GM06990 (cell line): ENCODE data around the gene TRIM29.

Experiments
- DNase-seq: peaks from one replicate; pipeline ENCODE4 v3.0.0-alpha.2; 2011; ENCODE audit not compliant: insufficient read length; ENCODE audit errors: extremely low read depth
- H3K27me3 ChIP-seq: replicated peaks from 2 replicates; pipeline ENCODE4 v1.6.0; 2011; ENCODE audit warnings: low read length; ENCODE audit not compliant: control insufficient read depth, insufficient read depth
- H3K36me3 ChIP-seq: 2 replicates; pipeline ENCODE4 v1.5.1; 2011; ENCODE audit warnings: low read length; ENCODE audit not compliant: control insufficient read depth, insufficient read depth
- H3K4me3 ChIP-seq: replicated peaks from 2 replicates; pipeline ENCODE4 v1.5.1; 2011; ENCODE audit warnings: low read depth, mild to moderate bottlenecking, control low read depth, low read length
- CTCF ChIP-seq: IDR thresholded peaks from 2 replicates; pipeline ENCODE4 v1.5.1; 2011; ENCODE audit warnings: low read length, control low read depth, mild to moderate bottlenecking, inconsistent platforms; ENCODE audit not compliant: insufficient read depth, poor library complexity, severe bottlenecking

TRIM29 gene

GRCh38 chr11:120137187-120137610 is 714 bp downstream of the TRIM29 start:
- H3K36me3 ChIP-seq, result no peaks in the 10 kb centered on the region
- H3K27me3 ChIP-seq, result peaks cover 6% of the 10 kb centered on the region
- no peak overlapping the region for H3K4me3 ChIP-seq
- TF ChIP-seq CTCF, result no peak
- no peak for DNase-seq

DNA sequence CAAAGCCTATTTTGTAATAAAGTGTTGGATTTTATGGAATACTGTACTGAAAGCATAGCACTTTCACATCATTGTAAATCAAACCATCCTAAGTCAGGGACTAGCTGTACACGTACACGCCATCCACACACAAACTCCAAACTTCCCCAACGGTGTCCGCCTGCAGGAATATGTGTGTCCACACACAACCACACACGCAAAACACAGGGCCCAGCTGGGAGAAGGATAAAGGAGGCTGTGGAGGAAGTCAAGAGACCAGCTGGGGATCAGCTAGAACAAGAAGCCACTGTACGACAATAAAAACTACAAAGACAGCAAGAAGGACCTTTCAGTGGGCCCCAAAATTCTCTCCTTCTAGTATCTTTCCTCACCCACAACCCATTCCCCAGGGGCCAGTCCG is 1.6 kb downstream of the TRIM29 start:
- no peak for DNase-seq
- no peaks in the 10 kb centered on the region for H3K36me3 ChIP-seq
- peaks cover 6% of the 10 kb centered on the region for H3K27me3 ChIP-seq
- TF ChIP-seq CTCF, result no peak
- no peak overlapping the region for H3K4me3 ChIP-seq

DNA sequence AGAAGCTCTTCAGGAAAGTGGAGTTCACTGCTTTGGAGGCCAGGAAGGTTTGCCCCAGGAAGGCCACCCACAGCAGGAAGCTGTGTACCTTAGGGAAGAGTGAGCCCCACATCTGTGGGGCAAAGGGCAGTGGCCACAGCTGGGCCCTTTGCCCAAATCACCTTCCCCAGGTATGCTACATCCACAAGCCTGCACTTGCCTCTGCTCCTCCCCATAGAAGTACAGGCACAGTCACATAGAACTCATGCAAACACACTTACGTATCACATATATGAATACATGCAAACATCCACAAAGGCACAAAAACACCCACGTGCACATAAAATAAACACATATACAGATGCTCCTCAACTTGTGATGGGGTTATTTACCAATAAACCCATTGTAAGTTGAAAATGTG is 2.1 kb downstream of the TRIM29 start:
- DNase-seq, result no peak
- TF ChIP-seq CTCF, result no peak
- Histone ChIP-seq H3K4me3 (no peak overlapping the region), H3K36me3 (no peaks in the 10 kb centered on the region), H3K27me3 (peaks cover 4% of the 10 kb centered on the region)

GRCh38 chr11:120134931-120135228 is 3.0 kb downstream of the TRIM29 start:
- Histone ChIP-seq H3K36me3 (no peaks in the 10 kb centered on the region), H3K4me3 (no peak overlapping the region), H3K27me3 (peaks cover 7% of the 10 kb centered on the region)
- DNase-seq, result no peak
- no peak for TF ChIP-seq CTCF

DNA sequence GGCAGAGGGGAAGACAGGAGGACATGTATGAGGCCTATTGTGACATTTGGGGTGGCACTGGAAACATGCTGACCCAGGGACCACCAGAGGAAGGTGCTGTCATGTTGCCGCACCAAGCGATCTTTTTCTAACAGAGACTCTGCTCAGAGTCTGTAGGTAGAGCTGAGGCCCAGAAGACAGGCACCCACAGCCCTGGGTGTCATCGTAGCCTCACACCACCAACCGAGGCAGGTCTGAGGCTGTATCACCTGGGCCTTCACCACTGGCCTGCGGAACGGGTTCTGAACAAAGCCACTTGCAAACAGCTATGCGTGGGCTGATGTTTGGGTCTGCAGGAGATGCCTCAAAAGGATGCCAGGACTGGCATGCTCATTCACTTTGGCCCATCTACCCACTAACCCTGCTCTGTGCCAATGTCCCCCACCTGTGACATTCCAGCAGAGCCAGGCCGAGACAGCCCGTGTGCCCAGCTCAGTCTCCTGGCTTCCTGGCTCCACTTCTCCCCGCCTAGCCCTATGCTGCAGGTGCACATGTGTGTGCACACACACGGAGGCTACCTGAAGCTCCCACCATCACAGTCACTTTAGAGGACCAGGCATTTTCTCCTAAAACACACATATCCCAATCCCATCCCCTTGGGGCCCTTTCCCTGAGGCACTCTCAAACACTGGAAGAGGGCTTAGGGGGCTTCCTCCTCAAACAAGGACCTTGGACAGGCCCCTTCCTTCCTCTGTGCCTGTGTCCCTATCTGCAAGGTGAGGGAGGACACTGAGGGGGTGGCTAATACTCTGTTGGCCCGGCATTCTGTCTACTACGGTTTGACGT is 3.6 kb downstream of the TRIM29 start:
- no peak for DNase-seq
- Histone ChIP-seq H3K4me3 (no peak overlapping the region), H3K36me3 (no peaks in the 10 kb centered on the region), H3K27me3 (peaks cover 7% of the 10 kb centered on the region)
- TF ChIP-seq CTCF, result no peak
